ENCODE data around the gene RIPOR1.
"Not testable (repeated sequence)": the region's sequence is repeated elsewhere in the genome, so short reads cannot be mapped to it uniquely, and the experiment has no call there.

Gene RIPOR1
- total RNA-seq: 4.9 to 95.4 (median 17.2) reads per million in 18 experiments

DNA sequence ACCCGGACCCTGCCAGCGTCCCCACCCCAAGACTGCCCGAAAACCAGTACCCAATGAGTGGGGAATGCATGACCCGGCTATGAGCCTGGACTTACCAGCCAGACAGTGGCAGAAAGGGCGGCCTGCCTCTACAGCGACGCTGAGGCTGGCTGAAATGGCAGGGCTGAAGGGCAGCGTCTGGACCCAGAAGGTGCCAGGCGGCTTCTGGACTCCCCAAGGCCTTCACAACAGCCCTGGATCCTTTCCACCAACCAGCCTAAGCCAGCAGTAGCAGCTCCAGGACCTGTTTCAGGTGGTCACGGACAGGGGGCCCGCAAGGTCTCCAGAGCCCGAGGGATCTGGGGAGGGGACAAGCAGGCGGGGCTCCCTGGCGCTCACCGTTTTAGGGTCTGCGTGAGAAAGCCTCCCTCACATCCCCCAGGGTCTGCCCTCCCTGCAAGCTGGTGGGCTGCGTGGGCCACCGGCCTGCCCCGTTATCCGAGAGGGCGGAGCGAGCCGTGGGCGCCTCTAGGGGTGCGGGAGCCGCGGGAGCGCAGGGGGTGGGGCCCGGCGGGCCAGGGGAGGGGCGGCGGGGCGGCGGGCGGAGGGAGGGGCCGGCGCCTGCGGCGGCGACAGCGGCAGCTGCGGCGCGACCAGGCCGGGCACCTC lies at the start of gene RIPOR1:
Gene RIPOR1 (plus strand): TSS at position 608 of the 648 bp plus-strand sequence. CDS start 9,618 bp downstream, outside the sequence.
- peak; percentile 20 to 68 for DNase-seq

DNA sequence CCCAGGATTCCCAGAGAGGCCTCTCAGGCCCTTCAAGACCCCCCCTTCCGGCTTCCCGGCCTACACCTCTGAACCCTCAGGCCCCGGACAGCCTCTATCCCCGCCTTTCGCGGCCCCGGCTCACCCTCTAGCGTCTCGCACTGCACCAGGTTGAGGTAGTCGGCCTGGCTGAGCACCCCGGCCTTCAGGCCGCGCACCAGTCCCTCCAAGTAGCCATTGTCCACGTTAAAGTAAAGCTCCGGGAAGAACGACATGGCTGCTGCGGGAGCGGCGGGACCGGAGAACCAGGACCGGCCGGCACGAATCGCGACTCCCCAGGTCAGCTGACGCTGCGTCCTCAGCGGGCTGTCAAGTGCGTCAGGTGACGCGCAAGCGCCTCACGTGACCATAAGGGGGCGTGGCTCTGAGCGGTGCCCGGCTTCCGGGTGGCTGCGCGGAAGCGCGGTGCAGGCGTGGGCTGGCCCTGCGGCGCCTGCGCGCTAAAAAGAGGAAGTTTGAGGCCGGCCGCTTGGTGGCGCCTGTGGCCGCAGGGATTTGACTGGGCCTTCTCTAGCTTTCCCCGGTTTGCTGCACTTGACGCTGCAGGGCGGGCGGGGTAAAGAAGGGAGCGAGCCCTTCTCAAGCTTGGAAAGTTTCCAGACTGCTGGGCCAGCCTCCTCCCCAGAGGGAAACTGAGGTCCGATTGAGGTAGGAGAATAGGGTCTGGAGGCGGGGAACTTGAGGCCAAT lies 47.6 kb upstream of the RIPOR1 start, which contains the start of gene ATP6V0D1:
Gene ATP6V0D1 (minus strand): TSS at position 325 of the 728 bp plus-strand sequence. CDS start 71 bp downstream, at position 254.
- DNase-seq: peak; percentile 100

GRCh38 chr16:67481561-67482232 lies 46.9 kb upstream of the RIPOR1 start:
- peak; percentile 18 to 39 for DNase-seq

DNA sequence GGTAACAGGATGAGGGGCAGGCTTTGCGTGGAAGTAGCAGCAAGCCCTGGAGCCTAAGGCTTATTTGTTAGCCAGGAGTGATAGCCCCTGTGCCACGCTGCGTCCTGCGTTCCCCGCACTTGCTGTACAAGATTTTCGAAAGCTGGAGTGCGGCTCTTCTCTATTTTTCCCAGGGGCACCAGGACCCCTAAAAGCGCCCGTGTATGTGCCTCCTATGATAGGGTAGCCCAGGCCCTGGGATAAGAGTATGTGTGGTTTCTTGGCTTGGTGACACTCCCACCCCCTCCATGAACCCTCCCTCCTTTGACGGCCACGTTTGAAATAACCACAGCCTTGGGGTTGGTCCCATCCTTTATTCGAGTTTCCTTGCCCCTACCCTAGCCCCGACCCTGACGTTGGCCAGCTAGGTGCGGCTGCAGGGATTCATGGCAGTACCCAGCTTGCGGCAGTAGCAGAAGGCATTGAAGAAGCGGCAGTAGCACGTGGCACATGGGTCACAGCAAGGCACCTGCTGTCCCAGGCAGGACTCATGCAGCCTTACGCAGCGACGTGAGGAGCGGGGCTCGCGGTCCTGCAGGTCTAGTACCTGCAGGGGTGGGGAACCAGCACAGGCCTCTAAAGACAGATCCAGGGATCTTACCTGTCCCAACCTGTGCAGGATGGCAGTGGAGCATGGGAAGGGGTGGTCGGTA lies 46.2 kb upstream of the RIPOR1 start:
- no peak for DNase-seq

DNA sequence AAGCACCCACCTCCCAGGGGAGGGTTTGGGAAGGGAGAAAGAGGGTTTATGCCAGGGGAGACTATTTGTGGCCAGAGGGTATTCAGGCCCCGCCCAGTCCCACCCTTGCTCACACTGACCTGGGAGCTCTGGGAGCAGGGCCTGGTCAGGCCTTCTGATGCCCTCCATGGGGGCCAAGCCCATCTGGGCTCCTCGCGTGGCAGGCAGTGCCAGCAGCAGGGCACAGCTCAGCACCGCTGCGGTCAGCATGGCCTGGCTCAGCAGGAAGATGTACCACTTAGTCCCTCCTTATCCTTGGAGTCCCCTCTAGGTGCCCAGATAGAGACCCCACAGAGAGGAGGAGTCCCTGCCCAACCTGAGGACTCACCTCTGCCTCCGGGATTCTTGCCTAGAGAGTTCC lies 45.5 kb upstream of the RIPOR1 start, which contains the start of gene AGRP:
Gene AGRP (minus strand): TSS at position 398 of the 400 bp plus-strand sequence. CDS start 149 bp downstream, at position 249.
- DNase-seq: no peak

- no peak for DNase-seq
Measured at GRCh38 chr16:67483731-67484525, 44.7 kb upstream of the RIPOR1 start.

DNA sequence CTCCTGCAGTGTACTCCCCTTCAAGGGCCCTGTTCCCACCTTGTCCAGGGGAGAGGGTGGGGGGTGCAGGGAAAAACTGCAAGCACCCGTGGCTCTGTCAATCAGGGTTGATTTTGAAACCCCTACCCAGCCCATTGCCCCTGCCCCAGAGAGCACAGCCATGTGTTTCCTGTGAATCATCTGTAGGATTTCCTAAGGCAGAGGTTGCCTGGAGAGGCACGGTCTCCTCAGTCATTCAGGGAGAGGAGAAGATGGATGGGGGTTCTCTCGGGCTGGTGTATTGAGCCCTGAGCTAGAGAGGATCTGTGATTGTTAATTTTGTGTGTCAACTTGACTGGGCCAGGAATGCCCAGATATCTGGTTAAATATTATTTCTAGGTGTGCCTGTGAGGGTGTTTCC lies 41.8 kb upstream of the RIPOR1 start:
- DNase-seq: peak; percentile 74 to 83

DNA sequence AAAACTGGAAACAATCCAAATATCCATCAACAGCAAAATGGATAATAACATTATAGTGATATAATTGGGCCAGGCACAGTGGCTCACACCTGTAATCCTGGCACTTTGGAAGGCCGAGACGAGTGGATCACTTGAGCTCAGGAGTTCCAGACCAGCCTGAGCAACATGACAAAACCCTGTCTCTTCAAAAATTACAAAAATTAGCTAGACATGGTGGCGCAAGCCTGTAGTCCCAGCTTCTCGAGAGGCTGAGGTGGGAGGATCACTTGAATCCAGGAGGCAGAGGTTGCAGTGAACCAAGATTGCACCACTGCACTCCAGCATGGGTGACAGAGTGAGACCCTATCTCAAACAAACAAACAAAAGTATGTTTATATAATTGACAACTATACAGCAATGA lies 41.1 kb upstream of the RIPOR1 start:
- peak; percentile 33 to 51 for DNase-seq

DNA sequence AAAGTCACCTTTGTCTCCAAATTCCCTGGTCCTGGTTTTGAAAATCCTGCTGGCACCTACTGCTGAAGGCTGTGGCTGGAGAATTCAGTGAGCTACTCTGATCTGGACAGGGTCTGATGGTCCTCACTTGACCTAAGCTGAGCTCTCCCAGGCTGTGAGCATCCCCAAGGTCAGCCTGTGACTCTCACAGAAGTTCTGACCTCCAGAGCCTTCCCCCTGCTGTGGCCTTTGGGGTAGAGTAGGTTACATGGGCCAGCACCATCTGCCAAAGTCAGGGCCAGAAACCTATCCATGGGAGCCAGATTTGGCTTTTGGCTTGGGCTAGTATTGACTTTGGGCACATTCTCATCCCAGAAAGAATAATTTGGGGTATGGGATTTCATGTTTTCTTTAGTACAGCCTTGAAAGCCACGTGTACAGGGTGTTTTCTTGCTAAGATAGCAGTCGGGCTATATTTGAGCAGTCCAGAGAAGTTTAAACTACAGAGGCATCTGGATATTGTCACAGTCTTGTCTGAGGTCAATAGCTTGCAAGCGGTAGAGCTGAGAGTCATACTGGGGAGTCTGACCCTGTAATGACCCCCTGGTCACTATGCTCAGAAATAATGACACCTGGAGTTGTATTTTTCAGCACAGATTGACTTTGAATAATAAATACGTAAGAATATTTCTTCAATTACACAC lies 39.1 kb upstream of the RIPOR1 start:
- DNase-seq: no peak

GRCh38 chr16:67490335-67491096 lies 38.1 kb upstream of the RIPOR1 start:
- DNase-seq: peak; percentile 79 to 94

DNA sequence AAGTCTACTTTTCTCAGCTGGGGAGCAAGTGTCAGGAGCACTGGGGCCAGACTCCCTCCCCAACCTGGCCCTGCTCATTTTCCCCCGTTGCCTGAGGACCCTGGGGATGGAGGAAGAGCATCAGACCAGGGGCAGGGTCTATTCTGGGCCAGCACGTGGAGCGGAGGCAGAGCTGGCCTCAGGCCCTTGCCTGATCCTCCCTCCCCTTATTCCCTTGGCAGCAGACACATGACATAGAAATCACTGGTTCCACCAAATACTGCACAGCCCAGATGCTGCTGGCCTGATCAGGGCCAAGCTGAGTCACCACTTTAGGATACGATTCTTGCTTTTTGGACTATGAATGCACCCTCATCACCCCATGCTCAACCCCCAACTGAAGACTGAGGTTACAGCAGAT lies 29.5 kb upstream of the RIPOR1 start:
- DNase-seq: no peak

DNA sequence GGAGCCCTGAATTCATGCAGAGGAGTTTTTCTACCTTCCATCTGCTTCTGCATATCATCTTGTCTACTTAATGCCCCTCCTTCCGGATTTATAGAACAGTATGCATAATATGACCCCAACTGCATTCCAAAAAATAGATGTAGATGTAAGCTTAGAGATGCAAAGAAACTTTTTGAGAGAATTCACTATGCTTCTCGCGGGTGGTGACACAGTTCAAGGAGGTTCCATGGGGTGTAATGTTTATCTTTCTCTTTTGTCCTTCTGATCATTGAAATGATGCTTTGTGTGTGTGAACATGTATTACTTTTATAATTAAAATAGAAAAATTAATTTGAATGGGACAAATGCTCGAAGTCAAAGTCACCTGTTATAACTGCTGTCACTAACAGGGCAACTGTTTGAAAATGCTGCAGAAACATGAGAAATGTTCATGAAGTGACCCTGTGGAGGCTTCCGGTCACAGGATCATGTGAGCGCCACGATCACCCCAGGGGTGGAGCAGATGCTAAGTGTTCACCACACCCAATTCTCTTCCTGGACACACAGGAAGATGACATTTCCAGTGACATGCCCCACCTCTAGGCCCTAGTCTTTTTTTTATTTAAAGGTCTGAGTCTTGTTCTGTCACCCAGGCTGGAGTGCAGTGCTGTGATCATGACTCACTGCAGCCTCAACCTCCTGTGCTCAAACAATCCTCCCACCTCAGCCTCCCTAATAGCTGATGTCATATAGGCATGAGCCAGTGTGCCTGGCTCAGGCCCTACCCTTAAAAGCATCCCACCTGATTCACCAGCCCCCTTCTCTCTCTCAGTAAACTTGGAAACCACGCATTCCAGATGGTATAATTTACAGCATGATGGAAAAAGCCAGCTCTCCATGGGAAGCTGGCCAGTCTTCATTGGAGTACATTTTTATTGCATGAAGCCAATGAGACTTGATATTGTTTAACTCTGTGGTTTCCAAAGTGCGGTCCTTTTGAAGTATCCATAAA lies 24.3 kb upstream of the RIPOR1 start:
- DNase-seq: peak; percentile 95 to 96

GRCh38 chr16:67506468-67506867 lies 22.2 kb upstream of the RIPOR1 start:
- no peak for DNase-seq

GRCh38 chr16:67509016-67509415 lies 19.6 kb upstream of the RIPOR1 start:
- peak in 1 of 2 donors; percentile 42 for DNase-seq

GRCh38 chr16:67513892-67514291 lies 14.7 kb upstream of the RIPOR1 start:
- DNase-seq: not testable (repeated sequence)

DNA sequence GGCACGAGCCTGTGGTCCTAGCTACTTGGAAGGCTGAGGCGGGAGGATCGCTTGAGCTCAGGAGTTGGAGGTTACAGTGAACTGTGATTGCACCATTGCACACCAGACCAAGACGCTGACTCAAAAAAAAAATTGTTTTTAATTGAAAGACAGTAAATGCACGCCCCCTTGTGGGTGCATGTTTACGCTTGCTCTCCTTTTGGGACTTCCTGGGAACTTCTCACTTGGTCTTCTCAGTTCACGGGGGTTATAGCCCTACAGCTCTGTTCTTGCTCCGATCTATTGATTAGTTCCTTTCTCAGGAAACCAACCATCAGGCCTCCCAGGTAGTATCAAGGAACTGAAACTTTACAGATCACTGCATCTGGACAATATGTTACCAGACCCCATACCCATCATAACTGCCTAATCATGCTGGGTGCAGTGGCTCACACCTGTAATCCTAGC lies 14.2 kb upstream of the RIPOR1 start:
- peak; percentile 94 to 97 for DNase-seq

DNA sequence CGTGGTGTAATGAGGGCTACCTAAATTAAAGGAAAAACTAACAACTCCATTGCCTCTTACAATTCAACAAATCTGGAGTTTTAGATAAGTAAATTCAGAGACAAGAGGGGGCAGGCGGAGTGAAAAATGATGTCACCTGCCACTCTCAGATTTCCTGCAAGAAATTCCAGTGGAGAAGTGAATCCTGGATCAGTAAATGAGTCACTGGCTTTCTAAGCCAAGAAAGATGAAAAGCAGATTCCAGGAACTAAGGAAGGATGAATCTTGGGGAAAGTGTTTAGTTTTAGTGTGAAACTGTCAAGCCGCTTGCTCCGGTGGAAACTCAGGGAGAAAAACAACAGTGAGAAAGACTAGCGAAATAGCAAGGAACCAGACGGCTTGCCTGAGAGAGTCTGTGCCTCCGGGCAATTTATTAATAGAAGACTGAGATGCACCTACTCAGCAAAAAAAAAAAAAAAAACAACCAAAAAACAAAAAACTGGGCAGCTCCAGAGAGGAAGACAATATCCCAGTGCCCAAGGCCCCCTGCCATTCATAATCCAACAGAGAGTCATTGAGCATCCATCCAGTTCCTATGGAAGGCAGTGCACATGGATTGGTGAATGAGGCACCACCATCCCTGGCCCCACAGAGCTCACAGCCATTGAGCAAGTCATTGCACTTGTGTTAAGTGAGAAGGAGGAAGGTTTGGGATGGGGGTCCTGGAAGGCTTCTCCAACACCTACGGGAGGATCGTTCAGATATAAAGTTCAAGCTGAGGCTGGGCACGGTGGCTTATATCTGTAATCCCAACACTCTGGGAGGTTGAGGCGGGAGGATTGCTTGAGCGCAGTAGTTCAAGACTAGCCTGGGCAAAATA lies 12.1 kb upstream of the RIPOR1 start:
- DNase-seq: no peak

DNA sequence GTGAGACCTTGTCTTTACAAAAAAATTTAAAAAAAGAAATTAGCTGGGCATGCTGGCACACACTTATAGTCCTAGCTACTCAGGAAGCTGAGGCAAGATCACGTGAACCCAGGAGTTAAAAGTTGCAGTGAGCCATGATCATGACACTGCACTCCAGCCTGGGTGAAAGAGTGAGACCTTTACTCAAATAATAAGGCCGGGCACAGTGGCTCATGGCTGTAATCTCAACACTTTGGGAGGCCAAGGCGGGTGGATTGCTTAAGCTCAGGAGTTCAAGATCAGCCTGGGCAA lies 11.5 kb upstream of the RIPOR1 start:
- peak in 1 of 2 donors; percentile 42 for DNase-seq
